ENCODE results near the gene COASY. TPM values are rescaled to one million over a fixed set of nuclear protein-coding genes. Genes with fewer than 3 reads are reported as not detected.

COASY gene
- total RNA-seq, 4 donors from 2014 or later = 13.4 to 27.5 (median 22.4) TPM

DNA sequence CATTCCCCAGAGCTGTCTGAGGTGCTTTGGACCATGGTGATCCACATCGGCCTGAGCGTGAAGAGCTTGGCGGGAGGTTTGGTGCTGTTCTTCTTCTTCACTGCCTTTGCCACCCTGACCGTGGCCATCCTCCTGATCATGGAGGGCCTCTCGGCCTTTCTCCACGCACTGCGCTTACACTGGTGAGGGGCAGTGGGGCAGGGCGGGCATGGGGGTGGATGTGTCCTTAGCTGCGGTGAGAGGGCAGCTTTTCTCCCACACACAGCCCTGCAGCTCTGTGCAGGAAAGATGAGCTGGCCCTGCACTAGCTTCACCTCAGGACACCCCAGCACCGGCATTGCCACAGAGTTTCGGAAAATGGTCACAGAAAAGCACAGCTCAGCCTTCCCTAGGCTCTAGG lies 47.7 kb upstream of the COASY start:
- Histone ChIP-seq H3K36me3 (peaks cover 8 to 54% (median 42%) of the 10 kb centered on the region in 4 donors), H3K9me3 (no peaks in the 10 kb centered on the region), H3K4me1 (peaks cover 50 to 67% (median 56%) of the 10 kb centered on the region in 4 donors), H3K4me3 (no peak overlapping the region), H3K27ac (replicated peaks in 1 of 4) (peak overlapping the region; percentile 52 to 96 (median 69)), H3K27me3 (no peaks in the 10 kb centered on the region)
- 87% methylated on average over 11 of the region's 11 CpGs for WGBS
- TF ChIP-seq POLR2AphosphoS5 (IDR thresholded peaks at IDR 0.05) (no peak), EP300 (IDR thresholded peaks at IDR 0.05) (no peak), POLR2A (IDR thresholded peaks at IDR 0.05; ENCODE audit: low read depth) (no peak)
- TF ChIP-seq, protein P1, sequence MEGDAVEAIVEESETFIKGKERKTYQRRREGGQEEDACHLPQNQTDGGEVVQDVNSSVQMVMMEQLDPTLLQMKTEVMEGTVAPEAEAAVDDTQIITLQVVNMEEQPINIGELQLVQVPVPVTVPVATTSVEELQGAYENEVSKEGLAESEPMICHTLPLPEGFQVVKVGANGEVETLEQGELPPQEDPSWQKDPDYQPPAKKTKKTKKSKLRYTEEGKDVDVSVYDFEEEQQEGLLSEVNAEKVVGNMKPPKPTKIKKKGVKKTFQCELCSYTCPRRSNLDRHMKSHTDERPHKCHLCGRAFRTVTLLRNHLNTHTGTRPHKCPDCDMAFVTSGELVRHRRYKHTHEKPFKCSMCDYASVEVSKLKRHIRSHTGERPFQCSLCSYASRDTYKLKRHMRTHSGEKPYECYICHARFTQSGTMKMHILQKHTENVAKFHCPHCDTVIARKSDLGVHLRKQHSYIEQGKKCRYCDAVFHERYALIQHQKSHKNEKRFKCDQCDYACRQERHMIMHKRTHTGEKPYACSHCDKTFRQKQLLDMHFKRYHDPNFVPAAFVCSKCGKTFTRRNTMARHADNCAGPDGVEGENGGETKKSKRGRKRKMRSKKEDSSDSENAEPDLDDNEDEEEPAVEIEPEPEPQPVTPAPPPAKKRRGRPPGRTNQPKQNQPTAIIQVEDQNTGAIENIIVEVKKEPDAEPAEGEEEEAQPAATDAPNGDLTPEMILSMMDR (IDR thresholded peaks at IDR 0.05) = no peak
- no peak for DNase-seq (ENCODE audit: extremely low spot score)
- intact Hi-C loops (cut with DNase I) = no loop called here

DNA sequence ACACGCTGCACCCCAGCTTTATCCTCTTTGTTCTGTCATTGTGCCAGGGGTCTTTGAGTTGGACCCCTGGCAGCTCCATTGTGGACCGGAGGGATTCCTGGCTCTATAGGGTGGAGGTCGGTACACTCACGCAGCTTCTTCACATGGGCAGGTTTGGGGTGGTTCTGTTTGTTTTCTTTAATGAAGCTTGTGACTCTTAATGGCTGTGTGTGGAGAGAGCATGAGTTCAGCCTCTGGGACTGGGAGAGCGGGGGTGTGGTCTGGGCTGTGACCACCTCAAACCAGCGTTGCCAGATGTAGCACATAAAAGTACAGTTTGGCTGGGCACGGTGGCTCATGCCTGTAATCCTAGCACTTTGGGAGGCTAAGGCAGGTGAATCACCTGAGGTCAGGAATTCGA lies 47.1 kb upstream of the COASY start:
- no peaks in the 10 kb centered on the region for H3K27me3 ChIP-seq
- TF ChIP-seq POLR2AphosphoS5 (IDR thresholded peaks at IDR 0.05) (no peak), POLR2A (IDR thresholded peaks at IDR 0.05; ENCODE audit: low read depth) (no peak), EP300 (IDR thresholded peaks at IDR 0.05) (no peak)
- TF ChIP-seq, protein P1 (IDR thresholded peaks at IDR 0.05) = no peak
- WGBS = 68% methylated on average over 8 of the region's 8 CpGs
- H3K4me3 ChIP-seq = no peak overlapping the region
- intact Hi-C loops (cut with DNase I) = loop anchor here (5.0 kb wide), 2 partner anchors 88 to 193 kb away; no protein-coding TSS in a partner anchor
- peaks cover 7 to 49% (median 36%) of the 10 kb centered on the region in 4 donors for H3K36me3 ChIP-seq
- H3K9me3 ChIP-seq = no peaks in the 10 kb centered on the region
- no peak for DNase-seq (ENCODE audit: extremely low spot score)
- peaks cover 55 to 73% (median 62%) of the 10 kb centered on the region in 4 donors for H3K4me1 ChIP-seq
- peak overlapping the region; percentile 52 to 96 (median 69) for H3K27ac ChIP-seq (replicated peaks in 1 of 4)

DNA sequence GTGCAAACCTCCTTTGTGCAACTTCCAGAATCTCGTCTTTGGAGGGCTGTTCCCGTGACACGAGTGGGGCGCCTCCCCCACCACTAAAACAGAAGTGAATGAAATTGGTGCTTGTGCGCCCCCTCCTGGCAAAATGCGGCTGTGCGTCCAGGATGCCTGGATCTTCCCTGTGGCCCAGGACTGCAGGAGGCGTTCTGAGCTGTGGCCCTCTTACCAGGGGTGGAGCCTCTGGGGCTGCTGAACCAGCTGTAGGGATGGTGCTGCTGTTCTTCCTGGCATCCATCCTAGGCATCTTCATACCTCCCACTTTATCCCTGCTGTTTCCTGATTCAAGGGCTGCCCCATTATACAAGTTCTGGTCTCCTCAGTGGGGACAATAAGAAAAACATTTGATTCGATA lies 44.4 kb upstream of the COASY start:
- TF ChIP-seq, protein P1 (IDR thresholded peaks at IDR 0.05) = peak in 2 of 3 experiments; percentile 98 to 99
- TF ChIP-seq POLR2AphosphoS5 (IDR thresholded peaks at IDR 0.05) (peak; percentile 67 to 83), EP300 (IDR thresholded peaks at IDR 0.05) (no peak), POLR2A (IDR thresholded peaks at IDR 0.05; ENCODE audit: low read depth) (no peak)
- Histone ChIP-seq H3K4me1 (peaks cover 76 to 94% (median 84%) of the 10 kb centered on the region in 4 donors), H3K27ac (replicated peaks in 1 of 4) (peak overlapping the region; percentile 94 to 98 (median 96)), H3K4me3 (no peak overlapping the region), H3K36me3 (peaks cover 7 to 47% (median 25%) of the 10 kb centered on the region in 4 donors), H3K27me3 (no peaks in the 10 kb centered on the region), H3K9me3 (no peaks in the 10 kb centered on the region)
- intact Hi-C loops (cut with DNase I) = loop anchor here (5.0 kb wide), 2 partner anchors 90 to 195 kb away; no protein-coding TSS in a partner anchor
- peak; percentile 98 for DNase-seq (ENCODE audit: extremely low spot score)
- WGBS = 6% methylated on average over 9 of the region's 9 CpGs

DNA sequence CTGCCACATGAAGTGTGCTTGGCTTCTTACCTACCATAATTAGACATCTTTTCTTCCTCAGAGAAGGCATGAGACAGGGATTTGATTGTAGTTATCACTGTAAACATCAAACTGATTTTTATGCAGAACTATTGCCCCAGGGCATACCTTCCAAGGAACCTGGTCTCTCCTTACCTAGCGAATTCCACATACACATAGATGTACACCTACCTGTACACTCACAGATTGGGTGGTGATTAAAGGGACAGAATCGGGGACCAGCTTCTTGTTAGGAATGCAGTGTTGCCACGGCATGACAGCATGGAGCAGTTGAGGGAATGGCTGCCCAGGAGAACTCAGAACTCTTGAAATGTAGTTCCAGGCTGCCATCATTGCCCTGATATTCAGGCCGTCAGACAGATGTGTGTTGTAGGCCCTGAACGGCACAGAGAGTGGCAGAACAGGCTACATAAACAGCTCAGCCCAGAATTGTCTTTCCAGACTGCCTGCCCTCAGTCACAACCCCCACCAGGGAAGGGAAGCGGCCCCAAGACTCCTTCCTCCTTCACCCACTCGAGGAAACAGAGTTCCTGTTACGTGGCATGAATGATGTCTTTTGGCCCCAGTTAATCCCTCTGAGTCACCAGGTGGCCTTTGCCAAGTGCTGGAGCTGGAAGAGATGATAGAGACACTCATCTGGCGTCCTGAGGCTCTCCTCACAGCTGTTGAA lies 43.7 kb upstream of the COASY start:
- TF ChIP-seq EP300 (IDR thresholded peaks at IDR 0.05) (no peak), POLR2AphosphoS5 (IDR thresholded peaks at IDR 0.05) (peak; percentile 86 to 91)
- TF ChIP-seq, protein P1 (IDR thresholded peaks at IDR 0.05) = no peak
- Histone ChIP-seq H3K9me3 (no peaks in the 10 kb centered on the region), H3K4me3 (peak overlapping the region in 1 of 4 donors; percentile 19), H3K27me3 (no peaks in the 10 kb centered on the region), H3K36me3 (peaks cover 7 to 52% (median 27%) of the 10 kb centered on the region in 4 donors), H3K27ac (replicated peaks in 1 of 4) (peak overlapping the region; percentile 94 to 98 (median 96)), H3K4me1 (peaks cover 73 to 96% (median 83%) of the 10 kb centered on the region in 4 donors)
- DNase-seq (ENCODE audit: extremely low spot score) = peak; percentile 97
- intact Hi-C loops (cut with DNase I) = loop anchor here (5.0 kb wide), 2 partner anchors 91 to 196 kb away; no protein-coding TSS in a partner anchor
- WGBS = 26% methylated on average over 7 of the region's 9 CpGs
